H9 (cell line): ENCODE data around the gene KCNJ12. TPM values are rescaled to one million over a fixed set of nuclear protein-coding genes. Genes with fewer than 3 reads are reported as not detected.

ENCODE experiments used
- DNase-seq: peaks from one replicate; pipeline ENCODE4 v3.0.0-alpha.2; 2017
- H2AFZ ChIP-seq: one replicate; pipeline ENCODE4 v1.6.1; 2013; ENCODE audit warnings: mild to moderate bottlenecking, low read length, control low read depth, moderate library complexity
- H2AK5ac ChIP-seq: 2 replicates; pipeline ENCODE4 v1.6.1; 2013; ENCODE audit warnings: low read length, control low read depth, mixed read lengths; ENCODE audit not compliant: insufficient read length
- H2BK120ac ChIP-seq: one replicate; pipeline ENCODE4 v1.6.1; 2013; ENCODE audit warnings: low read depth, mild to moderate bottlenecking, low read length, control low read depth, inconsistent platforms; ENCODE audit not compliant: poor library complexity, severe bottlenecking
- H2BK12ac ChIP-seq: 2 replicates; pipeline ENCODE4 v1.6.1; 2013; ENCODE audit warnings: low read length, control low read depth, mixed read lengths, low read depth; ENCODE audit not compliant: insufficient read length
- H2BK15ac ChIP-seq: 2 replicates; pipeline ENCODE4 v1.6.1; 2013; ENCODE audit warnings: low read depth, low read length, control low read depth
- H2BK20ac ChIP-seq: one replicate; pipeline ENCODE4 v1.6.1; 2013; ENCODE audit warnings: low read depth, mild to moderate bottlenecking, low read length, control low read depth, inconsistent platforms; ENCODE audit not compliant: poor library complexity, severe bottlenecking
- H2BK5ac ChIP-seq: 2 replicates; pipeline ENCODE4 v1.6.1; 2013; ENCODE audit warnings: low read length, control low read depth, mixed read lengths; ENCODE audit not compliant: insufficient read length
- H3K14ac ChIP-seq: 2 replicates; pipeline ENCODE4 v1.6.1; 2013; ENCODE audit warnings: low read length, control low read depth; ENCODE audit not compliant: insufficient read depth
- H3K18ac ChIP-seq: 2 replicates; pipeline ENCODE4 v1.6.1; 2013; ENCODE audit warnings: low read depth, mild to moderate bottlenecking, mixed read lengths, low read length, control low read depth; ENCODE audit not compliant: insufficient read length
- H3K23ac ChIP-seq: 2 replicates; pipeline ENCODE4 v1.6.1; 2013; ENCODE audit warnings: low read length, control low read depth, mixed read lengths, low read depth; ENCODE audit not compliant: insufficient read length
- H3K23me2 ChIP-seq: 2 replicates; pipeline ENCODE4 v1.6.1; 2013; ENCODE audit warnings: low read depth, mild to moderate bottlenecking, mixed read lengths, low read length, control low read depth; ENCODE audit not compliant: insufficient read length, poor library complexity, severe bottlenecking
- H3K27ac ChIP-seq: 2 replicates; pipeline ENCODE4 v1.5.1; 2013; ENCODE audit warnings: low read length, control low read depth, mixed read lengths, low read depth; ENCODE audit not compliant: insufficient read length
- H3K27me3 ChIP-seq: 2 replicates; pipeline ENCODE4 v1.6.1; 2013; ENCODE audit warnings: low read length, control low read depth, inconsistent platforms; ENCODE audit not compliant: insufficient read depth
- H3K4ac ChIP-seq: 2 replicates; pipeline ENCODE4 v1.6.1; 2013; ENCODE audit warnings: low read depth, mild to moderate bottlenecking, control low read depth, inconsistent platforms, low read length, moderate library complexity
- H3K4me1 ChIP-seq: 2 replicates; pipeline ENCODE4 v1.6.1; 2013; ENCODE audit warnings: low read length, control low read depth, inconsistent platforms; ENCODE audit not compliant: insufficient read depth
- H3K4me2 ChIP-seq: 2 replicates; pipeline ENCODE4 v1.6.1; 2013; ENCODE audit warnings: low read length, control low read depth, mixed read lengths; ENCODE audit not compliant: insufficient read length, insufficient read depth
- H3K56ac ChIP-seq: 2 replicates; pipeline ENCODE4 v1.6.1; 2013; ENCODE audit warnings: low read depth, mild to moderate bottlenecking, mixed read lengths, low read length, control low read depth; ENCODE audit not compliant: insufficient read length
- H3K79me1 ChIP-seq: 2 replicates; pipeline ENCODE4 v1.6.1; 2013; ENCODE audit warnings: low read depth, mild to moderate bottlenecking, moderate library complexity, low read length, control low read depth, inconsistent platforms; ENCODE audit not compliant: insufficient read depth, poor library complexity, severe bottlenecking
- H3K79me2 ChIP-seq: 2 replicates; pipeline ENCODE4 v1.6.1; 2013; ENCODE audit warnings: low read length, control low read depth, inconsistent platforms; ENCODE audit not compliant: insufficient read depth
- H3K9ac ChIP-seq: 2 replicates; pipeline ENCODE4 v1.6.1; 2013; ENCODE audit warnings: low read length, control low read depth, mixed read lengths; ENCODE audit not compliant: insufficient read length; ENCODE audit errors: extremely low read depth
- H3K9me3 ChIP-seq: one replicate; pipeline ENCODE4 v1.6.1; 2013; ENCODE audit warnings: low read depth, low read length, inconsistent platforms; ENCODE audit not compliant: control insufficient read depth
- H3T11ph ChIP-seq: one replicate; pipeline ENCODE4 v1.6.1; 2013; ENCODE audit warnings: mild to moderate bottlenecking, low read length, control low read depth, inconsistent platforms
- H4K20me1 ChIP-seq: one replicate; pipeline ENCODE4 v1.6.1; 2013; ENCODE audit not compliant: control insufficient read depth, insufficient read length, insufficient read depth
- H4K5ac ChIP-seq: 2 replicates; pipeline ENCODE4 v1.6.1; 2013; ENCODE audit warnings: low read depth, mild to moderate bottlenecking, mixed read lengths, low read length, control low read depth; ENCODE audit not compliant: insufficient read length
- H4K8ac ChIP-seq: replicated peaks from 2 replicates; pipeline ENCODE4 v1.6.1; 2013; ENCODE audit warnings: low read length, control low read depth, mixed read lengths, low read depth; ENCODE audit not compliant: insufficient read length
- H4K91ac ChIP-seq: 2 replicates; pipeline ENCODE4 v1.6.1; 2013; ENCODE audit warnings: low read depth, mild to moderate bottlenecking, moderate library complexity, mixed read lengths, low read length, control low read depth; ENCODE audit not compliant: insufficient read length
- H3K27ac Mint-ChIP-seq, 3 experiments: 2 replicates in 2 of 3; 3 replicates in 1 of 3; pipeline ENCODE4 v1.8.0; 2020 to 2021; ENCODE audit warnings: mixed read lengths in 3 of 3, mild to moderate bottlenecking in 1 of 3, moderate library complexity in 1 of 3
- H3K27me3 Mint-ChIP-seq: 2 replicates; pipeline ENCODE4 v1.8.0; 2021; ENCODE audit warnings: low read depth, mild to moderate bottlenecking, moderate library complexity, mixed read lengths
- H3K36me3 Mint-ChIP-seq, 3 experiments: 2 replicates in 2 of 3; 3 replicates in 1 of 3; pipeline ENCODE4 v1.8.0; 2020 to 2021; ENCODE audit warnings: low read depth in 3 of 3, mixed read lengths in 3 of 3; ENCODE audit not compliant: insufficient read depth in 1 of 3
- H3K4me1 Mint-ChIP-seq, 2 experiments: 2 replicates each; pipeline ENCODE4 v1.8.0; 2020; ENCODE audit warnings: mixed read lengths in 2 of 2
- H3K4me3 Mint-ChIP-seq, 2 experiments: 2 replicates in 1 of 2; 3 replicates in 1 of 2; pipeline ENCODE4 v1.8.0; 2020 to 2021; ENCODE audit warnings: mild to moderate bottlenecking in 2 of 2, mixed read lengths in 2 of 2, moderate library complexity in 1 of 2
- H3K9me3 Mint-ChIP-seq, 2 experiments: 2 replicates in 1 of 2; 3 replicates in 1 of 2; pipeline ENCODE4 v1.8.0; 2020; ENCODE audit warnings: mild to moderate bottlenecking in 2 of 2, mixed read lengths in 2 of 2, moderate library complexity in 1 of 2
- WGBS: extraction: QIAGEN DNeasy Blood & Tissue Kit; methylation state at CpG from one replicate; pipeline ENCODE4 v1.1.7; 2013; ENCODE audit warnings: missing lambda C conversion rate, low lambda C conversion rate, mixed read lengths; ENCODE audit not compliant: insufficient read length; ENCODE audit errors: extremely low coverage; 5-methylcytosine and 5-hydroxymethylcytosine counted together
- total RNA-seq: library from RNA; stranded (reverse); gene quantifications from 2 replicates; pipeline ENCODE4 v1.2.1, GENCODE V29; 2021
- TF ChIP-seq, protein P1 (sequence below): fragments of 200-600 bp; sonication (generic); conservative IDR thresholded peaks from 3 replicates; pipeline ENCODE4 v1.8.0; 2021; ENCODE audit warnings: antibody characterized with exemption, mild to moderate bottlenecking

Gene KCNJ12
- total RNA-seq, 1 experiment from 2014 or later = 0.39 TPM

DNA sequence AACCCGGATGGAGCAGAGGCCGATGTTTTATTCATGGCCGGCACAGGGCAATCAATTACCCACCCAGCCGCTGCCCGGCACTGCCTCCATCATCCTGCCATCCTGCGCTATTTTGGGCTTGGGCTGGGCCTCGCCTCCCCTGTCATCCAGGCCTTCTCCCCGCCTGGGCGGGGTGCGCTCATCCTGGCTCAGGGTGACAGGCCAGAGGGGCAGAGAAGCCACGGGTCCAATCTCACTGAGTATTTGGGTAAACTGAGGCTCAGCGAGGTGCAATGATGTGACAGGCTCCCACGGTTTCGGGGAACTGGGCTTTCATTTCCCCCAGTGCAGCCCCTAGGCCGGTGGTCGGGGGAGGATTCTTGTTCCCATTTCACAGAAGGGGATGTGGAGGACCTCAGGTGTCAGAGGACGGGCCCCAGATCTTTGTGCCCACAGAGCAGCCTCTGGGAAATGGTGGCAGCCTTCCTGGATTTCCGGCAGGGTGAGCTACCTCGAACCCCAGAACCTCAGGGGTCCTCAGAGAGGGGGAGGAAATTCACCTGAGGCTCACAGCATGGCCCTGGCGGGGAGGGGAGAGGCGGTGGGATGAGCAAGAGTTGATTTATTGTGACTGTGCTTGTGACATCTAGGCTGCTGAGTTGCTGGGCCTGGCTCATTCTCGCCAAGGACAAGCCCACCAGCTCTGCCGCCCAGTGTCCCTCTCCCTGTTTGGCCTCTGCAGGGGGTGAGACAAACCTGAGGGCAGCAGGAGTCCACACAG, 23.8 kb upstream of the KCNJ12 start:
- WGBS = no CpG with 5 or more reads among the region's 23 CpGs
- H3K14ac ChIP-seq = no peak overlapping the region
- no peak overlapping the region for H2AFZ ChIP-seq
- H3K56ac ChIP-seq = no peak overlapping the region
- no peak for DNase-seq
- H3K27ac ChIP-seq = no peak overlapping the region
- no peak overlapping the region for H3K18ac ChIP-seq
- no peak overlapping the region for H2BK20ac ChIP-seq
- no peaks in the 10 kb centered on the region for H3K79me2 ChIP-seq
- no peaks in the 10 kb centered on the region for H3K36me3 Mint-ChIP-seq
- H3K9me3 Mint-ChIP-seq = peaks cover 2 to 3% of the 10 kb centered on the region in 2 experiments; a peak in 2 of 5 replicates
- H3K27ac Mint-ChIP-seq = no peak overlapping the region
- no peak overlapping the region for H3K23ac ChIP-seq
- H3K27me3 ChIP-seq = no peaks in the 10 kb centered on the region
- H2BK12ac ChIP-seq = no peak overlapping the region
- H3K4me1 ChIP-seq = no peaks in the 10 kb centered on the region
- TF ChIP-seq, protein P1, sequence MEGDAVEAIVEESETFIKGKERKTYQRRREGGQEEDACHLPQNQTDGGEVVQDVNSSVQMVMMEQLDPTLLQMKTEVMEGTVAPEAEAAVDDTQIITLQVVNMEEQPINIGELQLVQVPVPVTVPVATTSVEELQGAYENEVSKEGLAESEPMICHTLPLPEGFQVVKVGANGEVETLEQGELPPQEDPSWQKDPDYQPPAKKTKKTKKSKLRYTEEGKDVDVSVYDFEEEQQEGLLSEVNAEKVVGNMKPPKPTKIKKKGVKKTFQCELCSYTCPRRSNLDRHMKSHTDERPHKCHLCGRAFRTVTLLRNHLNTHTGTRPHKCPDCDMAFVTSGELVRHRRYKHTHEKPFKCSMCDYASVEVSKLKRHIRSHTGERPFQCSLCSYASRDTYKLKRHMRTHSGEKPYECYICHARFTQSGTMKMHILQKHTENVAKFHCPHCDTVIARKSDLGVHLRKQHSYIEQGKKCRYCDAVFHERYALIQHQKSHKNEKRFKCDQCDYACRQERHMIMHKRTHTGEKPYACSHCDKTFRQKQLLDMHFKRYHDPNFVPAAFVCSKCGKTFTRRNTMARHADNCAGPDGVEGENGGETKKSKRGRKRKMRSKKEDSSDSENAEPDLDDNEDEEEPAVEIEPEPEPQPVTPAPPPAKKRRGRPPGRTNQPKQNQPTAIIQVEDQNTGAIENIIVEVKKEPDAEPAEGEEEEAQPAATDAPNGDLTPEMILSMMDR = no peak
- H3K9ac ChIP-seq = no peak overlapping the region
- H4K91ac ChIP-seq = no peak overlapping the region
- H3K79me1 ChIP-seq = no peaks in the 10 kb centered on the region
- H3K4ac ChIP-seq = no peak overlapping the region
- no peaks in the 10 kb centered on the region for H3K23me2 ChIP-seq
- no peaks in the 10 kb centered on the region for H4K20me1 ChIP-seq
- no peak overlapping the region for H2AK5ac ChIP-seq
- no peak overlapping the region for H4K8ac ChIP-seq
- no peak overlapping the region for H3K4me2 ChIP-seq
- H2BK120ac ChIP-seq = no peak overlapping the region
- H3K4me3 Mint-ChIP-seq = no peak overlapping the region
- no peak overlapping the region for H2BK5ac ChIP-seq
- H3K27me3 Mint-ChIP-seq = peaks cover 1% of the 10 kb centered on the region
- H3K9me3 ChIP-seq = no peaks in the 10 kb centered on the region
- H4K5ac ChIP-seq = no peak overlapping the region
- no peak overlapping the region for H3T11ph ChIP-seq
- H3K4me1 Mint-ChIP-seq = no peaks in the 10 kb centered on the region
- H2BK15ac ChIP-seq = no peak overlapping the region
